Gastroesophageal sphincter (tissue), 4 donors: ENCODE data around the gene HAX1. TPM values are rescaled to one million over a fixed set of nuclear protein-coding genes. Genes with fewer than 3 reads are reported as not detected.
"Not testable (repeated sequence)": the region's sequence is repeated elsewhere in the genome, so short reads cannot be mapped to it uniquely, and the experiment has no call there.

Source experiments
- ATAC-seq: fragments of 150-250 bp; one replicate; pipeline ENCODE4 v1.9.1; 2016; ENCODE audit warnings: mild to moderate bottlenecking, moderate library complexity
- H3K27ac ChIP-seq, 4 donors: fragments of 200-600 bp; sonication (generic) in 3 of 4; 1 replicate in 3 of 4; 2 replicates in 1 of 4; pipeline ENCODE4 v1.5.1; 2016 to 2019
- H3K27me3 ChIP-seq: fragments of 200-600 bp; sonication (generic); one replicate; pipeline ENCODE4 v1.5.1; 2019
- H3K36me3 ChIP-seq, 2 donors: fragments of 200-600 bp; sonication (generic); one replicate each; pipeline ENCODE4 v1.5.1; 2019; ENCODE audit warnings: control low read depth in 1 of 2
- H3K4me1 ChIP-seq, 3 donors: fragments of 200-600 bp; sonication (generic); 1 replicate in 2 of 3; 2 replicates in 1 of 3; pipeline ENCODE4 v1.5.1; 2016 to 2019; ENCODE audit warnings: control low read depth in 2 of 3
- H3K4me3 ChIP-seq, 2 donors: fragments of 200-600 bp; sonication (generic); one replicate each; pipeline ENCODE4 v1.5.1; 2019; ENCODE audit warnings: mild to moderate bottlenecking in 1 of 2, moderate library complexity in 1 of 2
- H3K9me3 ChIP-seq, 3 donors: fragments of 200-600 bp; sonication (generic); one replicate each; pipeline ENCODE4 v1.5.1; 2017 to 2019; ENCODE audit warnings: control low read depth in 2 of 3
- EP300 ChIP-seq: sonication (generic); formaldehyde crosslinking; IDR thresholded peaks from one replicate; pipeline ENCODE4 v1.6.1; 2017; ENCODE audit warnings: antibody characterized with exemption, mild to moderate bottlenecking
- POLR2A ChIP-seq, 2 donors: fragments of 450-650 bp; IDR thresholded peaks; one replicate each; pipeline ENCODE4 v1.6.1; 2017; ENCODE audit warnings: antibody characterized with exemption in 2 of 2, mild to moderate bottlenecking in 2 of 2, moderate library complexity in 1 of 2
- POLR2AphosphoS5 ChIP-seq: sonication (generic); formaldehyde crosslinking; IDR thresholded peaks from one replicate; pipeline ENCODE4 v1.6.1; 2017; ENCODE audit warnings: antibody characterized with exemption
- WGBS, 2 donors: methylation state at CpG; one replicate each; pipeline ENCODE4 v1.1.5; 2018; ENCODE audit warnings: low coverage in 1 of 2; 5-methylcytosine and 5-hydroxymethylcytosine counted together
- total RNA-seq, 4 donors: library from RNA; depleted of rRNA; stranded (reverse); fragments of >200 nt; gene quantifications; one replicate each; pipeline ENCODE4 v1.1.0, GENCODE V29; 2016
- TF ChIP-seq, protein P1 (sequence below), 4 experiments: fragments of 200-600 bp in 2 of 4; fragments of 450-650 bp in 2 of 4; sonication (generic) in 1 of 4; IDR thresholded peaks; one replicate each; pipeline ENCODE4 v1.5.1; 2017 to 2019; ENCODE audit warnings: antibody characterized with exemption in 4 of 4, mild to moderate bottlenecking in 2 of 4, moderate library complexity in 2 of 4

Gene HAX1
- total RNA-seq, 4 donors from 2014 or later: 86.7 to 128 (median 120) TPM

DNA sequence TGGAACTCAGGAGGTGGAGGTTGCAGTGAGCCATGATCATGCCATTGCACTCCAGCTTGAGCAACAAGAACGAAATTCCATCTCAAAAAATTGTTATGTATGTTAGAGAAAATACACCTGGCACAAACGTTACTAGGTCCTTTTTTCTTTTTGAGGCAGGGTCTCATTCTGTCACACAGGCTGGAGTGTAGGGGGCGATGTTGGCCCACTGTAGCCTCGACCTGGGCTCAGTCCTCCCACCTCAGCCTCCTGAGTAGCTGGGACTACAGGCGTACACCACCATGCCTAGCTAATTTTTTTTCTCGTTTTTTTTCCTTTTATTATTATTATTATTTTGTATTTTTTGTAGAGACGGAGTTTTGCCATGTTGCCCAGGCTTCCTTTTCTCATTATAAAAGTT is 4.4 kb downstream of the HAX1 start:
- Histone ChIP-seq H3K9me3 (no peaks in the 10 kb centered on the region), H3K4me1 (peaks cover 0 to 26% (median 3%) of the 10 kb centered on the region in 3 donors), H3K36me3 (peaks cover 0 to 49% of the 10 kb centered on the region in 2 donors), H3K27me3 (no peaks in the 10 kb centered on the region), H3K27ac (no peak overlapping the region), H3K4me3 (no peak overlapping the region)
- TF ChIP-seq POLR2A (IDR thresholded peaks at IDR 0.05) (no peak), EP300 (no peak)
- TF ChIP-seq, protein P1, sequence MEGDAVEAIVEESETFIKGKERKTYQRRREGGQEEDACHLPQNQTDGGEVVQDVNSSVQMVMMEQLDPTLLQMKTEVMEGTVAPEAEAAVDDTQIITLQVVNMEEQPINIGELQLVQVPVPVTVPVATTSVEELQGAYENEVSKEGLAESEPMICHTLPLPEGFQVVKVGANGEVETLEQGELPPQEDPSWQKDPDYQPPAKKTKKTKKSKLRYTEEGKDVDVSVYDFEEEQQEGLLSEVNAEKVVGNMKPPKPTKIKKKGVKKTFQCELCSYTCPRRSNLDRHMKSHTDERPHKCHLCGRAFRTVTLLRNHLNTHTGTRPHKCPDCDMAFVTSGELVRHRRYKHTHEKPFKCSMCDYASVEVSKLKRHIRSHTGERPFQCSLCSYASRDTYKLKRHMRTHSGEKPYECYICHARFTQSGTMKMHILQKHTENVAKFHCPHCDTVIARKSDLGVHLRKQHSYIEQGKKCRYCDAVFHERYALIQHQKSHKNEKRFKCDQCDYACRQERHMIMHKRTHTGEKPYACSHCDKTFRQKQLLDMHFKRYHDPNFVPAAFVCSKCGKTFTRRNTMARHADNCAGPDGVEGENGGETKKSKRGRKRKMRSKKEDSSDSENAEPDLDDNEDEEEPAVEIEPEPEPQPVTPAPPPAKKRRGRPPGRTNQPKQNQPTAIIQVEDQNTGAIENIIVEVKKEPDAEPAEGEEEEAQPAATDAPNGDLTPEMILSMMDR (IDR thresholded peaks at IDR 0.05): peak in 1 of 4 experiments; percentile 18
- no peak for ATAC-seq
- WGBS, 2 donors: 75 to 82% methylated on average over 2 to 7 of the region's 7 CpGs

DNA sequence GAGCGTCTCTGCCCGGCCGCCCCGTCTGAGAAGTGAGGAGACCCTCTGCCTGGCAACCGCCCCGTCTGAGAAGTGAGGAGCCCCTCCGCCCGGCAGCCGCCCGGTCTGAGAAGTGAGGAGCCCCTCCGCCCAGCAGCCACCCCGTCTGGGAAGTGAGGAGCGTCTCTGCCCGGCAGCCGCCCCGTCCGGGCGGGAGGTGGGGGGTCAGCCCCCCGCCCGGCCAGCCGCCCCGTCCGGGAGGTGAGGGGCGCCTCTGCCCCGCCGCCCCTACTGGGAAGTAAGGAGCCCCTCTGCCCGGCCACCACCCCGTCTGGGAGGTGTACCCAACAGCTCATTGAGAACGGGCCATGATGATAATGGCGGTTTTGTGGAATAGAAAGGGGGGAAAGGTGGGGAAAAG is 15.2 kb downstream of the HAX1 start:
- H3K4me3 ChIP-seq, H3K27me3 ChIP-seq, ATAC-seq, H3K9me3 ChIP-seq, H3K4me1 ChIP-seq, H3K27ac ChIP-seq, H3K36me3 ChIP-seq: not testable (repeated sequence)
- no CpG with 5 or more reads among the region's 30 CpGs for WGBS, 2 donors

DNA sequence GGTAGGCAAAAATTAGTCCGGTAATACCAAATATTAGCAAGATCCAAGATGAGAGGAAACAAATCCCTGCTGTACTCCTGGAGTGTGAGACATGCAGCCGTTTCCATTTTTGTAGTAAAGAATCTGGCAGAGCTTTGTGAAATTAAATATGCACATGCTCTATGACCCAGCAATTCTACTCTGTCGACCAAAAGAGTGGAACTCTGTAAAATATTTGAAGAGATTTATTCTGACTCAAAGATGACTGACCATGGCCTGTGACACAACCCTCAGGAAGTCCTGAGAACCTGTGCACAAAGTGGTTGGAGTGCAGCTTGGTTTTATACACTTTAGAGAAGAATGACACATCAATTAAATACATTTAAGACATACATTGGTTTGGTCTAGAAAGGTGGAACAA is 16.2 kb downstream of the HAX1 start:
- H3K9me3 ChIP-seq: no peaks in the 10 kb centered on the region
- TF ChIP-seq, protein P1 (IDR thresholded peaks at IDR 0.05): no peak
- TF ChIP-seq POLR2A (IDR thresholded peaks at IDR 0.05) (no peak), EP300 (no peak), POLR2AphosphoS5 (no peak)
- H3K27ac ChIP-seq: no peak overlapping the region
- no peaks in the 10 kb centered on the region for H3K36me3 ChIP-seq
- WGBS, 2 donors: 39 to 76% methylated on average over 2 to 3 of the region's 3 CpGs
- H3K4me1 ChIP-seq: no peaks in the 10 kb centered on the region
- H3K4me3 ChIP-seq: no peak overlapping the region
- ATAC-seq: no peak
- H3K27me3 ChIP-seq: no peaks in the 10 kb centered on the region

DNA sequence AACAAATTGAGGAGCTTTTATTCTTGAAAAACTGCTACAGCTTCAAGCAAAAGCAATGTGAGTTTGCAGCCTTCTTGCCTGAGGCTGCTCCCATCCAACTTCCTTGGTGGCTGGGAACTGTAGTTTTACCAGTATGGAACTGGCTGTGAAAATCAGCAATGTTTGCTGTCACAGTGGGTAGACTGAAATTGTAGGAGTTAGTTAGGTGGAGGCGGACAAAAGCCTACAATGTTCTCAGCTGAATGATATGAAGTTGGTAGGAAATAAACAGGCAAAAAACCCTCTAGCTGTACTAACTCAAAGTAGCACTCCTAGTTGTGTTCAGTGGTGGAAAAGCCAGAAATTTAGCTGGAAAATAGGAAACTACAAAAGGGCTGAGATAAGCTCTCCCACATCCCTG is 18.5 kb downstream of the HAX1 start:
- WGBS, 2 donors: 60 to 100% methylated on average over 1 of the region's 1 CpG
- no peak for ATAC-seq
- Histone ChIP-seq H3K27ac (no peak overlapping the region), H3K36me3 (no peaks in the 10 kb centered on the region), H3K9me3 (peaks cover 0 to 15% (median 1%) of the 10 kb centered on the region in 3 donors), H3K4me3 (no peak overlapping the region), H3K4me1 (no peaks in the 10 kb centered on the region), H3K27me3 (no peaks in the 10 kb centered on the region)
- TF ChIP-seq POLR2AphosphoS5: no peak
- no peak for TF ChIP-seq EP300
- TF ChIP-seq POLR2A (IDR thresholded peaks at IDR 0.05): no peak
- TF ChIP-seq, protein P1 (IDR thresholded peaks at IDR 0.05): no peak

DNA sequence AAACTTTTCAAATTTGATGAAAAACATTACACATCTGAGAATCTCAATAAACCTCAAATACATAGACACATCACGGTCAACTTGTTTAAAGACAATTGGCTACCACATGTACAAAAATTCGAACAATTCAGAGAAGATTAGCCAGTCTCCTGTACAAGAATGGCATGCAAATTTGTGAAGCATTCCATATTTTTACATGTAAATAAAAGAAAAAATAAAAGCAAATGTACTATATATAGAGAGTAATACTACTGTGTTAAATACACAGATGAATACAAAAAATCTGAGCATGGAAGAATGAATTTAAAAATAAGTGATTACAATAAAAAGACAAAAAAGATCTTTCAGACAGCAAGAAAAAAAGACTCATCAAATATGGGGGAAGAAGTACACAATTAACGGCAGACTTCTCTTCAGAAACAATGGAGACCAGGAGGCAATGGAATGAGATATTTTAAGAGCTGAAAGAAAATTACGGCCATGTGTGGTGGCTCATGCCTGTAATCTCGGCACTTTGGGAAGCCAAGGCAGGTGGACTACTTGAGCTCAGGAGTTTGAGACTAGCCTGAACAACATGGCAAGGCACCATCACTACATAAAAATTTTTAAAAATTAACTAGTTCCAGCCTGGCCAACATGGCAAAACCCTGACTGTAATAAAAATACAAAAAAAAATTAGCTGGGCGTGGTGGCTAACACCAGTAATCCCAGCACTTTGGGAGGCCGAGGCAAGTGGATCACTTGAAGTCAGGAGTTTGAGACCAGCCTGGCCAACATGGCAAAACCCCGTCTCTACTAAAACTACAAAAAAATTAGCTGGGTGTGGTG is 23.2 kb downstream of the HAX1 start:
- Histone ChIP-seq H3K4me3 (no peak overlapping the region), H3K27ac (no peak overlapping the region), H3K27me3 (no peaks in the 10 kb centered on the region), H3K9me3 (peaks cover 0 to 28% (median 1%) of the 10 kb centered on the region in 3 donors), H3K4me1 (no peaks in the 10 kb centered on the region), H3K36me3 (no peaks in the 10 kb centered on the region)
- TF ChIP-seq, protein P1 (IDR thresholded peaks at IDR 0.05): no peak
- TF ChIP-seq POLR2A (IDR thresholded peaks at IDR 0.05): no peak
- TF ChIP-seq POLR2AphosphoS5: no peak
- no peak for TF ChIP-seq EP300
- whole genome bisulfite sequencing, 2 donors: 76 to 83% methylated on average over 5 to 7 of the region's 8 CpGs
- no peak for ATAC-seq
